Epithelial cell of proximal tubule (primary cell): Measurements from ENCODE around the gene DOCK9. TPM values are rescaled to one million over a fixed set of nuclear protein-coding genes. Genes with fewer than 3 reads are reported as not detected.

ENCODE experiments used
- DNase-seq: peaks from one replicate; pipeline ENCODE4 v3.0.0-alpha.2; 2011; ENCODE audit warnings: low read depth
- H3K4me3 ChIP-seq: 2 replicates; pipeline ENCODE4 v1.5.1; 2011; ENCODE audit warnings: low read depth, mild to moderate bottlenecking, low read length
- total RNA-seq: library from RNA; depleted of rRNA; stranded (reverse); fragments of >200 nt; gene quantifications from 2 replicates; pipeline ENCODE4 v1.2.3, GENCODE V29; 2015
- TF ChIP-seq, protein P1 (sequence below): conservative IDR thresholded peaks from 2 replicates; pipeline ENCODE4 v1.5.1; 2012; ENCODE audit warnings: low read depth, mild to moderate bottlenecking, low read length

DOCK9 gene
- total RNA-seq, 1 donor from 2014 or later = 37.6 TPM

DNA sequence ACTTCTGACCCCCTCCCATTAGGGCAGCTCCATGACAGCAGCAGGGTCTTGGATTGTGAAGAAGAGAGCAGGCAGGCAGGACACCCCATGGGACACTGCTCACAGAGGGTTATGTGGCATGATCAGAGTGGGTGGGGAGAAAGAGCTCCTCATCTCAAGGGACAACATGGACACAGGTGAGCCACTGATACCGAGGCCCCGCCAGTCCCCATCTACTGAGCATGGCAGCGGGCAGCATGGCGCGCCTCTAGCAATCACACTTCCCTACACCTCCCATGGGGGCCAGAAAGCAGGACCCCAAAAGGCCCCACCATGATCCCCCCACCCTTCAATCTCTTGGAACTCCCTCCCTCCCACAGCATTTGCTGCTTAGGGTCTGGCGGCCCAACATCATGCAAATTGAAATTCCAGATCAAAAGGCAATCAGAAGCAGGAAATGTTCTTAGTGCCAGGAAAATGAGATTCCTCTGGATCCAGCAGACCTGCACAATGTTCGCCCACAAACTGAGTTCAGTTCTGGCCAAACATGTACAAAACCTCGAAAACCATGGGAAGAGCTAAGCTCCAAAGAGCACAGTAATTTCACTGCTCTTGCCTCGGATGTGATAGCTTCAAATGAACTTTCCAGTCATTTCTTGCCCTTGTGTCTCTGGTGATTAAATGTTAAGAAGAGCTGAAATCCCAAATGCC is 14.8 kb downstream of the DOCK9 start:
- DNase-seq = no peak
- H3K4me3 ChIP-seq = no peak overlapping the region
- TF ChIP-seq, protein P1, sequence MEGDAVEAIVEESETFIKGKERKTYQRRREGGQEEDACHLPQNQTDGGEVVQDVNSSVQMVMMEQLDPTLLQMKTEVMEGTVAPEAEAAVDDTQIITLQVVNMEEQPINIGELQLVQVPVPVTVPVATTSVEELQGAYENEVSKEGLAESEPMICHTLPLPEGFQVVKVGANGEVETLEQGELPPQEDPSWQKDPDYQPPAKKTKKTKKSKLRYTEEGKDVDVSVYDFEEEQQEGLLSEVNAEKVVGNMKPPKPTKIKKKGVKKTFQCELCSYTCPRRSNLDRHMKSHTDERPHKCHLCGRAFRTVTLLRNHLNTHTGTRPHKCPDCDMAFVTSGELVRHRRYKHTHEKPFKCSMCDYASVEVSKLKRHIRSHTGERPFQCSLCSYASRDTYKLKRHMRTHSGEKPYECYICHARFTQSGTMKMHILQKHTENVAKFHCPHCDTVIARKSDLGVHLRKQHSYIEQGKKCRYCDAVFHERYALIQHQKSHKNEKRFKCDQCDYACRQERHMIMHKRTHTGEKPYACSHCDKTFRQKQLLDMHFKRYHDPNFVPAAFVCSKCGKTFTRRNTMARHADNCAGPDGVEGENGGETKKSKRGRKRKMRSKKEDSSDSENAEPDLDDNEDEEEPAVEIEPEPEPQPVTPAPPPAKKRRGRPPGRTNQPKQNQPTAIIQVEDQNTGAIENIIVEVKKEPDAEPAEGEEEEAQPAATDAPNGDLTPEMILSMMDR = no peak

DNA sequence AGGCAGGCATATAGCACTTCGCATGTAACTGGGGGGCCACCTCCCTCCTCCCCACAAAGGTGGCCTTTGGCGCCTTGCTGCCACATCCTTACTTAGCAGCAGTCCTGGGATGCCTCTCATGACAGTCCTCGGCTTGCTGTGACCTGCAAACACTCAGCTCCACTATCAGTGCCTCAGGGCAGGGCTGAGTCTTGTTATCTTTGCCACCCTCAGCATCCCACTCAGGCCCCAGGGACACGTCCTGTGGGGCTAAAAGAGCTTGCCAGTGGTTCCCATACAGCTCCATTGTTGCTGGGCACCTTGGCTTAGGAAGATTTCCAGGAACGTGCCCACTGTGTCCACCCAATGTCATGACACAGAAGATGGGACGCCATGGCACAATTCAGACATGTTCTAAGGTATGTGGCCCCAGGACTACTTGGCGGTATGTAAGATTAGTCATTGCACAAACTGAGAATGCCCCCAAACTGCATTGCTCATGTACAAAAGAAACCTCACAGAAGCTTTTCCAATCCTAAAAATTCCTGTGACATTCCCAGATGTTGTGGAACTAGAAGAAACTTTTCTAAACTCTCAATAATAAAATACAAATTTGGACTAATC is 16.3 kb downstream of the DOCK9 start:
- TF ChIP-seq, protein P1 = no peak
- no peak overlapping the region for H3K4me3 ChIP-seq
- no peak for DNase-seq

DNA sequence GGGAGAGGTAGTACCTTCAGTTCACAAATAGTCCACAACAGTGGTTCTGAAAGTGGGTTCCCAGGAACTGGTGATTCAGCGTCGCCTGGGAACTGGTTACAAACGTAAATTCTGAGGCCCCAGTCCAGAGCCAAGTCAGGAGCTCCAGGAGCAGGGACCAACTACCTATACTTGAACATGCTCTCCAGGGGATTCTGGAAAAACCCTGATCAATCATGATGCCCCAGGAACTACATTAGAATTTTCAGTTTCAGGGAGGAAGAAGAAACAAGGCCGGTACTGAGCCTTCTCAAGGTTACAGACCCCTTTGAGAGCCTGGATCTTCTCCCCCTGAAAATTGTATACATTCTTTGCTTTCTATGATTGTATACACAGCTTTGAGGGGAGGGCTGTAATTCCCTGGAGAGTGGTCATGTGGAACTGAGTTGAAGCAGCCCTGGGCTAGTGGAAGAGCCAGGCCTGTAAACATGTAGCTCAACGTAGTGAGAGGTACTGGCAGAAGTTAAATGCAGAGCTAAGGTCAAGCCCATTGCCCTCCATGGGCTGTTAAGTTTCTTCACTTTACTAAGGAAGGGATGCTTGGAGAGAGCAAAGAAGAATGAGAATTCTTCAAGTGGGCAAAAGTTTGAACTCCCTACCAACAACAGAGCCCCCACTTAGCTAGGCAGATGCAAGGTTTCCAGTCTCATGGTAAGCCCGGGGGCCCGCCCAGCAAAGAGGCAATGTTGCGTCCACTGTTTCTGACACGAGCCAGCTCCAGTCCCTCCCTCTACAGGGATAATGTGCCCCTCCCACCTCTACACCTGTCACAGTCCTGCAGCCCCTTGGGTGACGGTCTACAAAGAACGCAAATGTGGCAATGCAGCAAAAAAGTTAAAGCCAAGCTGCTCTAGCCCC is 17.0 kb downstream of the DOCK9 start:
- TF ChIP-seq, protein P1 = no peak
- DNase-seq = no peak
- H3K4me3 ChIP-seq = no peak overlapping the region

DNA sequence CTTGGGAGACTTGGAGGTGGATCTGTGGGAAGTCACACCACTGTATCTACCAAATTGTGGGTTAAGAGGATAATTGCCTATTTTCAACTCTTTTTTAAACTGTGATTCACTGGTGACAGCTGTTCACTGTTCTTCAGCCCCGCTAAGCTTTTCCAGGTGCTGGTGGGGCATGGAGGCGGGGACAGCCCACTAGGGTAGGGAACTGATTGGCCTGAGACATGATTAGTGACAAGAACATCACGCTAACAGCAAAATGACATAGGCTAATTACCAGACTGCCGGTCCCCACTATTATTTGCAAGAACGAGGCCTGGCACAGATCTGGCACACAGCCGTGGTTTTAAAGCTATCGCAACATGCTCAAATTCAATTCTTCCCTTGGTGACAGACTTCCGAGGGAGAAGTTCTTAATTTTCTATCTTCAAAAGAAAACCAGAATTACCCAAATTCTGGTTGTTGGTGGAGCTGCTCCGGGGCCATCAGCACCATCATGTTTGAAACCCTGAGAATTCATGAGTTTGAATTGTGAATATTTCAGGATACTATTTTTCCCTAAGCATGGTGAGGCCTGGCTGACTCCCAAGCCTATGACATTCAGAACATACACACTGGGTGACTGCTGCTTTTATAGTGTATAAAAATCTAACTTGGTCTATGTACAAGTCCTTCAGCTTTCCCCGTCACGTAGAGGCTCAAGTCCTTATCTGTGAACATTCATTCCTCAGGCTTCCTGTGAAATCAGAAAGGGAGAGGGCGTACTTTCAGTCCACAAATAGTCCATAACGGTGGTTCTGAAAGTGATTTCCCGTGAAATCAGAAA is 17.9 kb downstream of the DOCK9 start:
- H3K4me3 ChIP-seq = no peak overlapping the region
- no peak for DNase-seq
- TF ChIP-seq, protein P1 = no peak

DNA sequence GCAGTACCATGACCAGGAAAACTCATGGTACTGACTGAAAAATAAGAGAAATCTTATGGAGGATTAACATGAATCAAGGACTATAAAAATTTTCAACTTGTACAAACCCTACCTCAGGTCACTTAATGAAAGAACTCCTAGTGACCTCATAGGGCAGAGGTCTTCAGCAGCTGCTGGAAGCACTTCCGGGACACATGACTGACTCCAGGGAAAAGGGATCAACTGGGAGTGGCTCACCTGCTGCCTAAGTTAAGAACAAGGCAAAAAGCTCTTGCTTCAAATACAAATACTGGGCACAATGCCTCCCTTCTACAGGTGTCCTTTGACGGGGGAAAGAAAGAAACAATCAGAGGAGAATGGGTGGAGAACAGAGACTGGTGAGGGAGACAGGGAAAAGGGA is 18.6 kb downstream of the DOCK9 start:
- TF ChIP-seq, protein P1 = no peak
- no peak for DNase-seq
- H3K4me3 ChIP-seq = no peak overlapping the region

DNA sequence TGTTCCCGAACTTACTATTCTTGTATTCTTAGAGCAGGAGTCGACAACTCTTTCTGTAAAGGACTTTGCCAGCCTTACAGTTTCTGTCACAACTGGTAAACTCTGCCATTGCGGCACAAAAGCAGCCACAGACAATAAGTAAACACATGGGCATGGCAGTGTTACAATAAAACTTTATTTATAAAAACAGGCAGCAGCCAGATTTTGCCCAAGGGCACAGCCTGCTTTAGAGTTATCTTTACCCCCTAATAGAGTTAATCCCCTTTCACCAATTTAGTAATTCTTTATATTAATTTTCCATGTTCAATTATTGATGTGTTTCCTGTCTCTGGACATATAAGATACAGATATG is 19.4 kb downstream of the DOCK9 start:
- no peak overlapping the region for H3K4me3 ChIP-seq
- TF ChIP-seq, protein P1 = no peak
- no peak for DNase-seq
